Adrenal gland (tissue), 12 donors: ENCODE results near the gene MAP4K1. TPM values are rescaled to one million over a fixed set of nuclear protein-coding genes. Genes with fewer than 3 reads are reported as not detected.
"Not testable (repeated sequence)": the region's sequence is repeated elsewhere in the genome, so short reads cannot be mapped to it uniquely, and the experiment has no call there.

Source experiments
- DNase-seq, 7 donors: peaks; one replicate each; pipeline ENCODE4 v3.0.0-alpha.2; 2019 to 2020
- H3K27ac ChIP-seq, 5 donors: fragments of 200-600 bp; sonication (generic) in 4 of 5; 1 replicate in 3 of 5; 2 replicates in 2 of 5; pipeline versions ENCODE4 v1.5.1 to v1.8.0; 2016 to 2020; ENCODE audit warnings: mild to moderate bottlenecking in 1 of 5
- H3K27me3 ChIP-seq: fragments of 200-600 bp; 2 replicates; pipeline ENCODE4 v1.8.0; 2021
- H3K36me3 ChIP-seq, 2 donors: fragments of 200-600 bp; replicated peaks in 1 of 2; 1 replicate in 1 of 2; 2 replicates in 1 of 2; pipeline versions ENCODE4 v1.5.1 to v1.8.0; 2018 to 2022
- H3K4me1 ChIP-seq, 2 donors: fragments of 200-600 bp; replicated peaks in 1 of 2; 1 replicate in 1 of 2; 2 replicates in 1 of 2; pipeline versions ENCODE4 v1.5.1 to v1.8.0; 2018 to 2021
- H3K4me3 ChIP-seq, 4 donors: fragments of 200-600 bp; sonication (generic) in 3 of 4; one replicate each; pipeline ENCODE4 v1.5.1; 2016 to 2018
- H3K9me3 ChIP-seq, 3 donors: fragments of 200-600 bp; sonication (generic) in 1 of 3; replicated peaks in 1 of 3; 1 replicate in 2 of 3; 2 replicates in 1 of 3; pipeline versions ENCODE4 v1.5.1 to v1.8.0; 2016 to 2021
- POLR2A ChIP-seq, 2 donors: fragments of 450-650 bp; IDR thresholded peaks; one replicate each; pipeline ENCODE4 v1.6.1; 2017; ENCODE audit warnings: antibody characterized with exemption in 2 of 2, mild to moderate bottlenecking in 2 of 2, moderate library complexity in 1 of 2
- WGBS, 4 donors: extraction: QIAGEN DNeasy Blood & Tissue Kit in 2 of 4; methylation state at CpG; one replicate each; pipeline versions ENCODE4 v1.1.5 to v1.1.7; 2013 to 2017; 5-methylcytosine and 5-hydroxymethylcytosine counted together
- intact Hi-C, 2 donors: fragments of 100-400 bp; cut with DNase I; formaldehyde crosslinking; loops; one replicate each; pipeline versions ENCODE4 v1.14.1 to v1.15.0; 2022 to 2023
- polyA plus RNA-seq, 3 donors: library from polyadenylated mRNA; stranded (reverse); fragments of 200-250 nt in 2 of 3; fragments of 350-450 nt in 1 of 3; fragmentation: Illumina TruSeq in 1 of 3; extraction: RNeasy Lipid Tissue Mini Kit (QIAGEN cat#74804) in 1 of 3; gene quantifications; one replicate each; pipeline ENCODE4 v1.2.3, GENCODE V29; 2013 to 2014
- total RNA-seq, 9 donors: library from RNA; depleted of rRNA in 4 of 9; stranded (reverse); fragments of >200 nt in 4 of 9; fragments of 120-200 nt in 1 of 9; fragmentation: NEBNext Ultra II Directional in 1 of 9; extraction: Animal tissue kit (Norgen Biotek cat#: 25700) in 1 of 9; gene quantifications; one replicate each; pipeline versions ENCODE4 v1.1.0 to v1.2.4, GENCODE V29; 2013 to 2023
- TF ChIP-seq, protein P1 (sequence below), 6 experiments: fragments of 450-650 bp in 4 of 6; fragments of 200-600 bp in 2 of 6; sonication (generic) in 1 of 6; IDR thresholded peaks; 1 replicate in 5 of 6; 2 replicates in 1 of 6; pipeline versions ENCODE4 v1.5.1 to v1.8.0; 2016 to 2021; ENCODE audit warnings: antibody characterized with exemption in 6 of 6, mild to moderate bottlenecking in 2 of 6, moderate library complexity in 1 of 6
- donor health status: healthy with polysubstance abuse.
- donor health status: Bipolar disorder and iron deficiency.
- donor health status: DM: yes; HTN: yes; CAD: no.
- donor health status: DM: no; HTN: no; CAD: no.
- donor health status: DM: no; HTN: no; CAD: no.
- donor health status: DM: yes; HTN: yes; CAD: no.

Gene MAP4K1
- total and polyA plus RNA-seq, 12 donors = 1.1 to 12.5 (median 4.1) TPM

DNA sequence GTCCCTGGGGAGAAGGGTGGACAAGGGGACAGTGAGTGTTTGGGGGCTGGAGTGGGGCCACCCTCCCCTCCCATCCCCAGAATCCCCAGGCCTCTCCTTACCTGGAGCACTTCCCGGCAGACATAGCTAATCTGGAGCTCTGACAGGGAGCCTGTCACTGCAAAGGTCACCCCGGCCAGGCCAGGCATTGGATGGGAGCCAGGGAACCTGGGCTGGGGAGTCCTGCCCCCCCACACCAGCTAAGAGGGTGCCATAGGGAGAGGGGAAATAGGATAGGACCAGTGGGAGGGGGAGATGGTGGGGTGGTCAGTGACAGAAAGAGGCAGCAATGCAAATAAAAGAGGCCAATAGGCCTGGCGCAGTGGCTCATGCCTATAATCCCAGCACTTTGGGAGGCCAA is 3.5 kb downstream of the MAP4K1 start:
- H3K27ac ChIP-seq = no peak overlapping the region
- no peaks in the 10 kb centered on the region for H3K9me3 ChIP-seq
- WGBS, 4 donors = 50 to 76% (median 69%) methylated on average over 2 to 3 of the region's 3 CpGs
- DNase-seq = no peak
- TF ChIP-seq POLR2A (IDR thresholded peaks at IDR 0.05) = no peak
- TF ChIP-seq, protein P1, sequence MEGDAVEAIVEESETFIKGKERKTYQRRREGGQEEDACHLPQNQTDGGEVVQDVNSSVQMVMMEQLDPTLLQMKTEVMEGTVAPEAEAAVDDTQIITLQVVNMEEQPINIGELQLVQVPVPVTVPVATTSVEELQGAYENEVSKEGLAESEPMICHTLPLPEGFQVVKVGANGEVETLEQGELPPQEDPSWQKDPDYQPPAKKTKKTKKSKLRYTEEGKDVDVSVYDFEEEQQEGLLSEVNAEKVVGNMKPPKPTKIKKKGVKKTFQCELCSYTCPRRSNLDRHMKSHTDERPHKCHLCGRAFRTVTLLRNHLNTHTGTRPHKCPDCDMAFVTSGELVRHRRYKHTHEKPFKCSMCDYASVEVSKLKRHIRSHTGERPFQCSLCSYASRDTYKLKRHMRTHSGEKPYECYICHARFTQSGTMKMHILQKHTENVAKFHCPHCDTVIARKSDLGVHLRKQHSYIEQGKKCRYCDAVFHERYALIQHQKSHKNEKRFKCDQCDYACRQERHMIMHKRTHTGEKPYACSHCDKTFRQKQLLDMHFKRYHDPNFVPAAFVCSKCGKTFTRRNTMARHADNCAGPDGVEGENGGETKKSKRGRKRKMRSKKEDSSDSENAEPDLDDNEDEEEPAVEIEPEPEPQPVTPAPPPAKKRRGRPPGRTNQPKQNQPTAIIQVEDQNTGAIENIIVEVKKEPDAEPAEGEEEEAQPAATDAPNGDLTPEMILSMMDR (IDR thresholded peaks at IDR 0.05) = no peak
- intact Hi-C loops = no loop called here
- H3K27me3 ChIP-seq = no peaks in the 10 kb centered on the region
- H3K4me1 ChIP-seq = peaks cover 0 to 9% of the 10 kb centered on the region in 2 donors
- no peak overlapping the region for H3K4me3 ChIP-seq
- H3K36me3 ChIP-seq = no peaks in the 10 kb centered on the region

DNA sequence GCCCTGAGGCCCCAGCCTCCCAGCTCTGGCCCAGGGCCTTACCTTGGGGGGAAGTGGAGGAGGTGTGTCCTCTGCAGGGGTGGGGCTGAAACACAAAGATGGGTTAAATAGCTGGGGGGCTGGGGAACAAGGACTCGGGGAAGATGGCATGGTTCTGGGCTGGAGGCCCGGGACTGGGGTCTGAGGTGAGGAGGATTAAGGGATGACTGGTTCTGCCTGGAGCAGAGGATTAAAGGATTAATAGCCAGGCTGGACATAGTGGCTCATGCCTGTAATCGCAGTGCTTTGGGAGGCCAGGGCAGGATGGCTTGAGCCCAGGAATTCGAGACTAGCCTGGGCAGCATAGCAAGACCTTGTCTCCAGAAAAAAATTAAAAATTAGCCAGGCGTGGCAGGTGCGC is 11.6 kb downstream of the MAP4K1 start:
- Histone ChIP-seq H3K27me3 (no peaks in the 10 kb centered on the region), H3K36me3 (no peaks in the 10 kb centered on the region), H3K27ac (no peak overlapping the region), H3K4me3 (no peak overlapping the region), H3K9me3 (no peaks in the 10 kb centered on the region), H3K4me1 (no peaks in the 10 kb centered on the region)
- intact Hi-C loops = no loop called here
- no peak for DNase-seq
- TF ChIP-seq, protein P1 (IDR thresholded peaks at IDR 0.05) = no peak
- TF ChIP-seq POLR2A (IDR thresholded peaks at IDR 0.05) = no peak
- WGBS, 4 donors = 84 to 90% (median 87%) methylated on average over 6 of the region's 6 CpGs

DNA sequence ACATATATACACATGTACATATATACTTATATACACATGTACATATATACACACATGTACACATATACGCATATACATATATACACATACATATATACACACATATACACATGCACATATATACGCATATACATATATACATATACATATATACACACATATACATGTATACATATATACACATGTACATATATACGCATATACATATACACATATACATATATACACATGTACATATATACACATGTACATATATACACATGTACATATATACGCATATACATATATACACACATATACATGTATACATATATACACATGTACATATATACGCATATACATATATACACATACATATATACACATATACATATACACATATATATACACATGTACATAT is 14.9 kb downstream of the MAP4K1 start:
- H3K27ac ChIP-seq, H3K9me3 ChIP-seq, H3K27me3 ChIP-seq, H3K36me3 ChIP-seq, intact Hi-C loops, H3K4me3 ChIP-seq, DNase-seq, H3K4me1 ChIP-seq: not testable (repeated sequence)
- 89 to 94% (median 94%) methylated on average over 5 of the region's 5 CpGs for WGBS, 4 donors

DNA sequence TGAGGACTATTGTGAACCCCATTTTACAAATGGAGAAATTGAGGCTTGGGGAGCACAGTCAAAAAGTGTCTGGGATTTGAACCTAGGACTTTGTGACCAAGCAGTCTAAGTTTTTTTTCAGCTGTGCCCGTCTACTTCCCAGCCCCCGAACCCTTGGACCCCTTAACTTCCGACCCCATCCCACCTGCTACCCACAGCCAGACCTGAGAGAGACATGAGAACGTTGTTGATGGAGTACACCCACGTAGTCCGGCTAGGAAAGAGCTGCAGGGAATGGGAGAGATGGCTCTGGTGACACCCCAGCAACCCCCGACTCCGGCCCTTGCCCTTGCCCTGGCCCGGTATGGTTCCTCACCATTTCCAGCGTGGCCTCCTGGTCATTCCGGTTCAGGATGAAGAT is 18.0 kb downstream of the MAP4K1 start:
- H3K27me3 ChIP-seq = no peaks in the 10 kb centered on the region
- DNase-seq = no peak
- no peak for TF ChIP-seq POLR2A (IDR thresholded peaks at IDR 0.05)
- TF ChIP-seq, protein P1 (IDR thresholded peaks at IDR 0.05) = no peak
- whole genome bisulfite sequencing, 4 donors = 91 to 92% (median 91%) methylated on average over 10 to 11 of the region's 11 CpGs
- no peaks in the 10 kb centered on the region for H3K9me3 ChIP-seq
- H3K27ac ChIP-seq = no peak overlapping the region
- no peaks in the 10 kb centered on the region for H3K4me1 ChIP-seq
- no peak overlapping the region for H3K4me3 ChIP-seq
- intact Hi-C loops = no loop called here
- no peaks in the 10 kb centered on the region for H3K36me3 ChIP-seq

DNA sequence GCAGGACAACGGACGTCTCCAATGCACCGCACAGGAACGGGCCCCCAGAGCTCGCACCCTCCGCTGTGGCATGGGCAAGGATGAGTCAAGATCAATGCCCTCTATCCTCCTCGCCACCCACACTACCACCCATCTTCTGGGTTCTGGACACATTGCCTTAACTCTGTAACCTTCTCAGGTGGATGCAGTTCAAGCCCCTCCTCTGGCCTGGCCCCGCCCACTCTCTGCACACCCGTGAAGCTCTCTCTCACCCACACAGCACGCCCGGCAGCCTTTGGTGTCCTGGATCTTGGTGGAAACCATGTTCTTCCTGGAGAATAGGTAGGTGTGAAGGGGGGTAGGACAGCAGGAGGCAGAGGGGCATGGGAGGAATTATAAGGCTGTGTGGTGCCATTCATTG is 20.7 kb downstream of the MAP4K1 start:
- H3K27me3 ChIP-seq = no peaks in the 10 kb centered on the region
- no peak for DNase-seq
- H3K36me3 ChIP-seq = no peaks in the 10 kb centered on the region
- no peaks in the 10 kb centered on the region for H3K9me3 ChIP-seq
- H3K4me3 ChIP-seq = no peak overlapping the region
- WGBS, 4 donors = 85 to 94% (median 89%) methylated on average over 9 to 11 of the region's 11 CpGs
- TF ChIP-seq POLR2A (IDR thresholded peaks at IDR 0.05) = no peak
- TF ChIP-seq, protein P1 (IDR thresholded peaks at IDR 0.05) = no peak
- H3K27ac ChIP-seq = no peak overlapping the region
- intact Hi-C loops = no loop called here
- no peaks in the 10 kb centered on the region for H3K4me1 ChIP-seq
